ENCODE results near the gene TENT4A. TPM values are rescaled to one million over a fixed set of nuclear protein-coding genes. Genes with fewer than 3 reads are reported as not detected.

The TENT4A gene
- total RNA-seq, 2 experiments from 2014 or later, result 39.0 to 46.1 TPM

DNA sequence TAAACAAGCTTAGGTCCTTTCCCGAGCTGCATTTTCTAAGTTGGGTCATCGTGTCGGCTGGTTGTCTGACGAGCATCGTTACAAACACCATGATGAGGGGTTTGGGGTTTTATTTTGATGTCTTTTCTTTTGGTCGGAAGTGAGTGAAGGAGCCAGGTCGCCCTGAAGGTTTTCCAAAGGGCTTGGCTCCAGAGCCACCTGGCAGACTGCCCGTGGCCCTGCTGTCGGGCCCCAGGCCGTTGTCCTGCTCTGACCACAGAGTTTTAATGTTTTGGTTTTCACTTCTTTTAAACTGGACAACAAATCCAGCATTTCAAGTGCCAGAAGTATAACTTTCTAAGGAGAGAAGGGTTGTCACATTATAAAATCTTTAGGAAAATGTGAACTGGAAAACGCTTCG lies 42.3 kb downstream of the TENT4A start:
- CTCF ChIA-PET (ENCODE audit: unreplicated experiment), result no interaction called here
- Histone ChIP-seq H2AFZ (ENCODE audit: low read length) (no peak overlapping the region), H3K36me3 (ENCODE audit: insufficient read depth, low read length) (peaks cover 73% of the 10 kb centered on the region), H3K4me3 (ENCODE audit: low read depth, low read length, poor library complexity, severe bottlenecking) (no peak overlapping the region), H3K4me1 (ENCODE audit: insufficient read depth, low read length, poor library complexity, severe bottlenecking) (peaks cover 2% of the 10 kb centered on the region), H3K9me2 (ENCODE audit: insufficient read depth, low read length) (no peaks in the 10 kb centered on the region), H3K4me2 (ENCODE audit: low read length) (no peak overlapping the region), H3K9me3 (ENCODE audit: low read length) (no peaks in the 10 kb centered on the region), H3K27ac (ENCODE audit: low read depth, low read length, poor library complexity, severe bottlenecking) (no peak overlapping the region), H4K20me1 (ENCODE audit: insufficient read depth, low read length) (no peaks in the 10 kb centered on the region), H3K79me2 (ENCODE audit: insufficient read depth, low read depth, low read length) (no peaks in the 10 kb centered on the region)
- POLR2A ChIA-PET, result interaction anchor here (1.3 kb wide), 1 partner anchor 27 kb away, joined by 5 read pairs; no protein-coding TSS in a partner anchor
- no peak for DNase-seq (ENCODE audit: low spot score)
- BruUV-seq (replicated peaks), result TSS peak; percentile 44
- TF ChIP-seq, protein P1, sequence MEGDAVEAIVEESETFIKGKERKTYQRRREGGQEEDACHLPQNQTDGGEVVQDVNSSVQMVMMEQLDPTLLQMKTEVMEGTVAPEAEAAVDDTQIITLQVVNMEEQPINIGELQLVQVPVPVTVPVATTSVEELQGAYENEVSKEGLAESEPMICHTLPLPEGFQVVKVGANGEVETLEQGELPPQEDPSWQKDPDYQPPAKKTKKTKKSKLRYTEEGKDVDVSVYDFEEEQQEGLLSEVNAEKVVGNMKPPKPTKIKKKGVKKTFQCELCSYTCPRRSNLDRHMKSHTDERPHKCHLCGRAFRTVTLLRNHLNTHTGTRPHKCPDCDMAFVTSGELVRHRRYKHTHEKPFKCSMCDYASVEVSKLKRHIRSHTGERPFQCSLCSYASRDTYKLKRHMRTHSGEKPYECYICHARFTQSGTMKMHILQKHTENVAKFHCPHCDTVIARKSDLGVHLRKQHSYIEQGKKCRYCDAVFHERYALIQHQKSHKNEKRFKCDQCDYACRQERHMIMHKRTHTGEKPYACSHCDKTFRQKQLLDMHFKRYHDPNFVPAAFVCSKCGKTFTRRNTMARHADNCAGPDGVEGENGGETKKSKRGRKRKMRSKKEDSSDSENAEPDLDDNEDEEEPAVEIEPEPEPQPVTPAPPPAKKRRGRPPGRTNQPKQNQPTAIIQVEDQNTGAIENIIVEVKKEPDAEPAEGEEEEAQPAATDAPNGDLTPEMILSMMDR (conservative IDR thresholded peaks at IDR 0.05; ENCODE audit: low read length), result no peak
- no peak for TF ChIP-seq EZH2phosphoT487 (IDR thresholded peaks at IDR 0.05; ENCODE audit: borderline replicate concordance, low read depth, low read length)
- intact Hi-C loops (cut with micrococcal nuclease; ENCODE audit: unreplicated experiment), result no loop called here

DNA sequence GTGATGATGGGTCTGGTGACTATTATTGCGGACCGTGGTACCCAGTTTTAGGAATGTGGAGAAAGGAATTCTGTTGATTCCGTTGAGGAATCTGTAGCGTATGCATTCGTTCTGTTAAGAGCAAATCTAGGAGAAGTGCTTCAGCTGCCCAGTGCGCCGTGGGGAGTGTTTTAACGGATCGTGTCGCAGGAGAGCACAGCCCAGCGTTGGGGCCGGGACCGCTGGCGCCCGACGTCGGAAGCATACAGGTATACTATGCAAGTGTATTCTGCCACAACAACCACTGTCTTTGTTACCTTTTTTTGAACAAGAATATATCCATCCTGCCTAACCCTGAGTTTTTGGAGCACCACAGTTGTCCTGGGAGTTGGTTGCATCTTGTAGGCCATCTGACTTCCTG lies 42.7 kb downstream of the TENT4A start:
- no TSS peak for BruUV-seq (replicated peaks)
- no peak for DNase-seq (ENCODE audit: low spot score)
- POLR2A ChIA-PET, result interaction anchor here (1.3 kb wide), 1 partner anchor 28 kb away, joined by 5 read pairs; no protein-coding TSS in a partner anchor
- H3K27ac ChIP-seq (ENCODE audit: low read depth, low read length, poor library complexity, severe bottlenecking), result no peak overlapping the region
- H3K9me3 ChIP-seq (ENCODE audit: low read length), result no peaks in the 10 kb centered on the region
- H3K79me2 ChIP-seq (ENCODE audit: insufficient read depth, low read depth, low read length), result no peaks in the 10 kb centered on the region
- H2AFZ ChIP-seq (ENCODE audit: low read length), result no peak overlapping the region
- no peaks in the 10 kb centered on the region for H3K4me1 ChIP-seq (ENCODE audit: insufficient read depth, low read length, poor library complexity, severe bottlenecking)
- CTCF ChIA-PET (ENCODE audit: unreplicated experiment), result no interaction called here
- intact Hi-C loops (cut with micrococcal nuclease; ENCODE audit: unreplicated experiment), result no loop called here
- no peaks in the 10 kb centered on the region for H3K9me2 ChIP-seq (ENCODE audit: insufficient read depth, low read length)
- no peaks in the 10 kb centered on the region for H4K20me1 ChIP-seq (ENCODE audit: insufficient read depth, low read length)
- TF ChIP-seq EZH2phosphoT487 (IDR thresholded peaks at IDR 0.05; ENCODE audit: borderline replicate concordance, low read depth, low read length), result no peak
- TF ChIP-seq, protein P1 (conservative IDR thresholded peaks at IDR 0.05; ENCODE audit: low read length), result no peak
- no peak overlapping the region for H3K4me2 ChIP-seq (ENCODE audit: low read length)
- H3K4me3 ChIP-seq (ENCODE audit: low read depth, low read length, poor library complexity, severe bottlenecking), result no peak overlapping the region
- peaks cover 69% of the 10 kb centered on the region for H3K36me3 ChIP-seq (ENCODE audit: insufficient read depth, low read length)

DNA sequence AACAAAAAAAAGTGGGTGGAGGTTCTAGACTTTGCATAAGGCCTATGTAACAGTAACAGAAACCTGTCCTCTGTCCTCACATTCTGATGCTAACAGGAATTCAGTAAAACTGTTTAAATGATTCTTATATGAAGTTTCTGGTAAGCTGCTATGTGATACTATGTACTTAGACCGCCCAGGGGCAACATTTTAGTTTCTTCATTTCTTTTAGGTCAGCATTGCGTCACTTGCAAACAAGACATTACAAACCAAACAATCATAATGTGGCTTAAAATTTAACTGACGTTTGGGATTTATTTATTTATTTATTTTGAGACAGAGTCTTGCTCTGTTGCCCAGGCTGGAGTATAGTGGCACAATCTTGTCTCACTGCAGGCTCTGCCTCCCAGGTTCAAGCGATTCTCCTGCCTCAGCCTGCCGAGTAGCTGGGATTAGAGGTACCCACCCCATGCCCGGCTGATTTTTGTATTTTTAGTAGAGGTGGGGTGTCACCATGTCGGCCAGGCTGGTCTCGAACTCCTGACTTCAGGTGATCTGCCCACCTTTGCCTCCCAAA lies 44.3 kb downstream of the TENT4A start:
- BruUV-seq (replicated peaks), result no TSS peak
- CTCF ChIA-PET (ENCODE audit: unreplicated experiment), result no interaction called here
- no peaks in the 10 kb centered on the region for H4K20me1 ChIP-seq (ENCODE audit: insufficient read depth, low read length)

More for the DNA sequence above, 44.3 kb downstream of the TENT4A start:
- intact Hi-C loops (cut with micrococcal nuclease; ENCODE audit: unreplicated experiment), result no loop called here
- Histone ChIP-seq H3K36me3 (ENCODE audit: insufficient read depth, low read length) (peaks cover 53% of the 10 kb centered on the region), H3K9me2 (ENCODE audit: insufficient read depth, low read length) (no peaks in the 10 kb centered on the region), H3K4me2 (ENCODE audit: low read length) (no peak overlapping the region), H2AFZ (ENCODE audit: low read length) (no peak overlapping the region), H3K79me2 (ENCODE audit: insufficient read depth, low read depth, low read length) (no peaks in the 10 kb centered on the region), H3K27ac (ENCODE audit: low read depth, low read length, poor library complexity, severe bottlenecking) (no peak overlapping the region), H3K4me1 (ENCODE audit: insufficient read depth, low read length, poor library complexity, severe bottlenecking) (no peaks in the 10 kb centered on the region), H3K4me3 (ENCODE audit: low read depth, low read length, poor library complexity, severe bottlenecking) (no peak overlapping the region), H3K9me3 (ENCODE audit: low read length) (no peaks in the 10 kb centered on the region)
- TF ChIP-seq, protein P1 (conservative IDR thresholded peaks at IDR 0.05; ENCODE audit: low read length), result no peak
- TF ChIP-seq EZH2phosphoT487 (IDR thresholded peaks at IDR 0.05; ENCODE audit: borderline replicate concordance, low read depth, low read length), result no peak
- POLR2A ChIA-PET, result no interaction called here
- no peak for DNase-seq (ENCODE audit: low spot score)
